OCI-LY7 (cell line): ENCODE results near the gene PIGM.

ENCODE experiments used
- CTCF ChIP-seq: fragments of 200-600 bp; sonication (generic); conservative IDR thresholded peaks from 2 replicates; pipeline ENCODE4 v1.5.1; 2014; ENCODE audit warnings: mild to moderate bottlenecking, antibody characterized with exemption, low read length, moderate library complexity, mixed read lengths
- EZH2phosphoT487 ChIP-seq: fragments of 200-600 bp; sonication (generic); IDR thresholded peaks from 2 replicates; pipeline ENCODE4 v1.6.1; 2018; ENCODE audit warnings: low read depth, borderline replicate concordance, mild to moderate bottlenecking, mixed run types, antibody characterized with exemption, low read length, moderate library complexity, mixed read lengths

DNA sequence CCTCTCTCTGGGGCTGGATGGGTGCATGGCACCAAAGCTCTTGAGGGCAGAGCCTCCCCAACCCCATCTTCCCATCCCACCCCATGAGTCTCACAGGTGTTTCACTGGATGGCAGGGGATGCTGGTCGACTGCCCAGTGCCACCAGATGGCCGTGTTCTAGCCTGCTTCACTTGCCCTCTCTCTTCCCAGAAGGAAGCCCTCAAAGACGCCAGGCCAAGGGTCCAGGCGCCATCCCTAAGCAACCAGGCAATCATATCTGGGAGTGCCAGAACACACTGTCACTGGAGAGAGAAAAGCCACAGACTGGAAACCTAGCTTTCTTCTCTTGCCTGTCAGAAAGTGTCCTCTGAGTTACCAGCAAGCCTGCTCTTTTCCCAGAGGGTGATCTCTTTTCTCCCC is 26.7 kb downstream of the PIGM start:
- TF ChIP-seq CTCF = no peak
- TF ChIP-seq EZH2phosphoT487 = no peak
